GM06990 (cell line): ENCODE results near the gene IMPDH1.

Source experiments
- DNase-seq: peaks from one replicate; pipeline ENCODE4 v3.0.0-alpha.2; 2011; ENCODE audit not compliant: insufficient read length; ENCODE audit errors: extremely low read depth
- H3K27me3 ChIP-seq: replicated peaks from 2 replicates; pipeline ENCODE4 v1.6.0; 2011; ENCODE audit warnings: low read length; ENCODE audit not compliant: control insufficient read depth, insufficient read depth
- H3K36me3 ChIP-seq: 2 replicates; pipeline ENCODE4 v1.5.1; 2011; ENCODE audit warnings: low read length; ENCODE audit not compliant: control insufficient read depth, insufficient read depth
- H3K4me3 ChIP-seq: replicated peaks from 2 replicates; pipeline ENCODE4 v1.5.1; 2011; ENCODE audit warnings: low read depth, mild to moderate bottlenecking, control low read depth, low read length
- TF ChIP-seq, protein P1 (sequence below): IDR thresholded peaks from 2 replicates; pipeline ENCODE4 v1.5.1; 2011; ENCODE audit warnings: low read length, control low read depth, mild to moderate bottlenecking, inconsistent platforms; ENCODE audit not compliant: insufficient read depth, poor library complexity, severe bottlenecking

The IMPDH1 gene

DNA sequence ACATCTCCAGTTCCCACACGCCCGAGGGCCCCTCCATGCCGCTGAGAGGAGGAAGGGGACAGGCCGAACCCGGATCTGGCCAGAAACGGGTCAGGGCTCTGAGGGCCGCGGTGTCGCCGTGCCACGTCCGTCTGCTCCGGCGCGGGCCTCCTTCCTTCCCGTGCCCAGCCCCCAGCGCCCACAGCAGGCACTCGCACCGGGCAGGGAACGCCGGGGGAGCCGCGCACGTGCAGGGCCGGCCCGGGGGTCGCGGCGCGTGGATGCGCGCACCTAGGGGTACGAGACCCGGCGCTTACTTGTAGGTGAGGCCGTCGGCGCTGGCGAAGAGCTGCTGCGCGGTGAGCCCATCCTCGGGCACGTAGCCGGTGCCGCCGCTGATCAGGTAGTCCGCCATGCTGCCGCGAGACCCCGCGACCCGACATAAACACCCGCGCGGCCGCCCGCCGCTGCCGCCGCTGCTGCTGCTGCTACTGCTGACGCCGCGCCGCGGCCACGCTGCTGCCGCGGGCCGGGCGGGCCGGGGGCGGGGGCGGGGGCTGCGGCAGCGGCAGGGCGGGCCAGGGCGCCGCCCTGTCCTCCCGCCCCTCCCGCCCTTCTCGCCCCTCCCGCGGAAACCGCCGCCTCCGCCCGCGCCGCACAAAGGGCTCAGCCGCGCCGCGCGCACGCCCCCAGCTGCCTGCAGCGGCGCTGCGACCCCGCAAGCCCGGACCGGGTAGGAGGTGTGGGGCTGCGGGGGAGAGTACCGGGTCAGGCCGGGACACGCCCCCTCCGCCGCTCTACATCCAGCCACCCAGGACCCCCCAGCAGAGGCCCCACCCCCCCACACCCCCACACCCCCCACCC lies 4.1 kb downstream of the IMPDH1 start:
- H3K36me3 ChIP-seq, result peaks cover 5% of the 10 kb centered on the region
- TF ChIP-seq, protein P1, sequence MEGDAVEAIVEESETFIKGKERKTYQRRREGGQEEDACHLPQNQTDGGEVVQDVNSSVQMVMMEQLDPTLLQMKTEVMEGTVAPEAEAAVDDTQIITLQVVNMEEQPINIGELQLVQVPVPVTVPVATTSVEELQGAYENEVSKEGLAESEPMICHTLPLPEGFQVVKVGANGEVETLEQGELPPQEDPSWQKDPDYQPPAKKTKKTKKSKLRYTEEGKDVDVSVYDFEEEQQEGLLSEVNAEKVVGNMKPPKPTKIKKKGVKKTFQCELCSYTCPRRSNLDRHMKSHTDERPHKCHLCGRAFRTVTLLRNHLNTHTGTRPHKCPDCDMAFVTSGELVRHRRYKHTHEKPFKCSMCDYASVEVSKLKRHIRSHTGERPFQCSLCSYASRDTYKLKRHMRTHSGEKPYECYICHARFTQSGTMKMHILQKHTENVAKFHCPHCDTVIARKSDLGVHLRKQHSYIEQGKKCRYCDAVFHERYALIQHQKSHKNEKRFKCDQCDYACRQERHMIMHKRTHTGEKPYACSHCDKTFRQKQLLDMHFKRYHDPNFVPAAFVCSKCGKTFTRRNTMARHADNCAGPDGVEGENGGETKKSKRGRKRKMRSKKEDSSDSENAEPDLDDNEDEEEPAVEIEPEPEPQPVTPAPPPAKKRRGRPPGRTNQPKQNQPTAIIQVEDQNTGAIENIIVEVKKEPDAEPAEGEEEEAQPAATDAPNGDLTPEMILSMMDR, result no peak
- peak overlapping the region; percentile 84 for H3K4me3 ChIP-seq
- no peaks in the 10 kb centered on the region; the same call in 1 of the 2 replicates for H3K27me3 ChIP-seq
- DNase-seq, result peak; percentile 71

DNA sequence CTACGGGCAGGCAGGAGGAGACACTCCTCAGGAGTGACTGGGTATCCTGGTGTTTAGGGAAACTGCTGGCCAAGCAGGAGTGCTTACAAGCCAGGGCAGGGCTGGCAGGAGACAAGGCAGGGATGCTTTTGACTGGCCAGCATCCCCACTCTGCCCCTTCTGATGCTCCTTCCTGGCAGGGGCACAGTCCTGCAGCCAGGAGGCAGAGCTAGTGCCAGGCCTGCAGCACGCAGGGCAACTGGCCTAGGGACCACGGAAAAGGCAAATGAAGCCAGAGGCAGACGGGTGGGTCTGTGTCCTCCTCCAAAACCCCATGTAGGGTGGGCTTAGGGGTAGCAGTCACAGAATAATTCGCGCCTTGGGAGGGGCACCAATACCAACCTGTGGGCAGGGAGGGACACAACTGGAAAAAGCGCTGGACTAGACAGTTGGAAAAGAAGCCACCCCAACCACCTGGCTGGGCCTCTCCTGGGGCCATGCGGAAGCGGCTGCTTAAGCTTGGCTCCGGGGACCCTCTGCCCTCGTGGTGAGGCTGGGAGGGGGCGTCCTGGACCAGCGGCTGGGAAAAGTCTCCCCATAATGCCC lies 4.8 kb downstream of the IMPDH1 start:
- peak; percentile 37 for DNase-seq
- Histone ChIP-seq H3K27me3 (no peaks in the 10 kb centered on the region; the same call in 1 of the 2 replicates), H3K36me3 (peaks cover 11% of the 10 kb centered on the region), H3K4me3 (peak overlapping the region; percentile 84)
- TF ChIP-seq, protein P1, result peak; percentile 20

DNA sequence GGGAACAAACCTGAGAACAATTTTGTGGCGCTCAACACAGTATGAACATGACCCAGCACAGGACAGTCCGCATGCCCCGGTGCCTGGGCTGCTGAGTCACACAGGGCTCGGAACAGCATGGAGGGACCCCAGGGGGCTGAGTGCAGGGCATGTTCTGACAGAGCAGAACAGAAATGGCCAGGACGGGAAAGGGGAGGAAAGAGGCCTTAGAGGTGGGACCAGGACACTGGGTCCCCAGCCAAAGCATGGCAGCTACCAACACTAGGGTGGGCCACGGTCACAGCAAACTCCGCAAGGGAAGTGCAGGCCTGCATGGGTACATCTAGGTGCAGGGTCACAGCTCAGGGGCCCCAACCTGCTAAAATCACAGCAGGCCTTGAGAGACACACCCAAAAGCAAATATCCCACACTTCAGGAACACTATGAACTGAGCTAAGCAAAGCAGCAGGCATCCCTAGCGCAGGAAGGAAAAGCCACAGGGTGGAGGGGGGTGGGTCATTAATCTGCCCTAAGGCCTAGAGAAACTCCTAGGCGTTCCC lies 5.6 kb downstream of the IMPDH1 start:
- TF ChIP-seq, protein P1, result no peak
- Histone ChIP-seq H3K4me3 (peak overlapping the region; percentile 84), H3K36me3 (peaks cover 11% of the 10 kb centered on the region), H3K27me3 (no peaks in the 10 kb centered on the region; the same call in 1 of the 2 replicates)
- no peak for DNase-seq

DNA sequence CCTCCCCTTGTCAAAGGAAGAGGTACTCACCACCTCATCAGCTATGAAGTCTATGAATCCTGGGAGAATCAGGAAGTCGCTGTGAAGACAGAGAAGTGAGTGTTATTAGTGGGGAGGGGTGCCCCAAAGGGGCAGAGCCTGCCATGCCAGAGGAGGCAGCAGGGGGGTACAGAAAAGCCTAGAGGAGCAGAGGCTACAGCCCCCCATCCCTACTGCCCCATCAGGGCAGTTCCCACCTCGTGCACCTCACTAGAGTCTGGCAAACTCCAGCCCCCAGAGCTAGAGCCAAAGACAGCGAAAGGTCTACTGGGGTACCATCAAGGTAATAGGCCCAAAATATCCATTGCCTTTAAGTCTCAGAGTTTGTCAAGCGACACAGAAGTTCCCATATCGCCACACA lies 6.1 kb downstream of the IMPDH1 start:
- H3K4me3 ChIP-seq, result no peak overlapping the region
- H3K27me3 ChIP-seq, result no peaks in the 10 kb centered on the region; the same call in 1 of the 2 replicates
- DNase-seq, result no peak
- TF ChIP-seq, protein P1, result no peak
- H3K36me3 ChIP-seq, result peaks cover 11% of the 10 kb centered on the region

DNA sequence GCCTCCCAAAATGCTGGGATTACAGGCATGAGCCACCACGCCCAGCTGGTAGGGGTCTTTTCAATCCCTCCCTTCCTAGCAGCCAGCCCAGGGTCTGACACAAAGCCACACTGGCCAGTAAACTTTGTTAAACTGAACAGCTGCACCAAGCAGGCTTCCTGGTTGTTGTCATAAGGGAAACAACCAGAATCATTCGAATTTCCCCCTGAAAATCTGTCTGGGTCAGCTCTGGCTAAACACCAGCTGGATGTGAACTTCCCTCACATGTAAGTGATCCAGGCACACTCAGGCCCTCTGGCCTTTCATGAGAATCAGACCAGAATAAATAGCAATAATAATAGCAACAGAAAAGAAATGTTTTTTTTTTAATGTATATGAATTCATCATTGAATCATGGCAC lies 7.4 kb downstream of the IMPDH1 start:
- no peak for DNase-seq
- Histone ChIP-seq H3K27me3 (no peaks in the 10 kb centered on the region), H3K4me3 (no peak overlapping the region), H3K36me3 (peaks cover 12% of the 10 kb centered on the region)
- TF ChIP-seq, protein P1, result no peak
